ENCODE measurements around the gene SGPP2.

The SGPP2 gene

DNA sequence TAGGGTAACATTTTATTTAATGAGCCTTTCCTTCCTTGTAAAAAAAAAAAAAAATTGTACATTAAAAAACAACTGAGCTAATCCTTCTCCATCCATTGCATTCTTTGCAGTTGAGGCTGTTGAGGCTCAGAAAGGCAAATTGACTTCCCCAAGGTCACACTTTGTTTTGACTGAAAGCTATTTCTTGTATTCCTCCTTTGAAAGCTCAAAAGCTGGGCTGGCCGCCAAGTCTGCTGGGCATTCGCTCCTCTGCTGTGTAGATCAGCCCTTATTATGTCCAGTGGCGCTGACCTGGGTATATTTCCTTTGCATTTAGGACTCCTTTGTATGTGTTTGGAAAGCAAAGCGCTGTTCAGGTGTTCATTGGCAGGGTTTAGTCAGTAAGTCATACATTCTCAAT is 44.0 kb downstream of the SGPP2 start (continued):
- TF ChIP-seq, protein P1, sequence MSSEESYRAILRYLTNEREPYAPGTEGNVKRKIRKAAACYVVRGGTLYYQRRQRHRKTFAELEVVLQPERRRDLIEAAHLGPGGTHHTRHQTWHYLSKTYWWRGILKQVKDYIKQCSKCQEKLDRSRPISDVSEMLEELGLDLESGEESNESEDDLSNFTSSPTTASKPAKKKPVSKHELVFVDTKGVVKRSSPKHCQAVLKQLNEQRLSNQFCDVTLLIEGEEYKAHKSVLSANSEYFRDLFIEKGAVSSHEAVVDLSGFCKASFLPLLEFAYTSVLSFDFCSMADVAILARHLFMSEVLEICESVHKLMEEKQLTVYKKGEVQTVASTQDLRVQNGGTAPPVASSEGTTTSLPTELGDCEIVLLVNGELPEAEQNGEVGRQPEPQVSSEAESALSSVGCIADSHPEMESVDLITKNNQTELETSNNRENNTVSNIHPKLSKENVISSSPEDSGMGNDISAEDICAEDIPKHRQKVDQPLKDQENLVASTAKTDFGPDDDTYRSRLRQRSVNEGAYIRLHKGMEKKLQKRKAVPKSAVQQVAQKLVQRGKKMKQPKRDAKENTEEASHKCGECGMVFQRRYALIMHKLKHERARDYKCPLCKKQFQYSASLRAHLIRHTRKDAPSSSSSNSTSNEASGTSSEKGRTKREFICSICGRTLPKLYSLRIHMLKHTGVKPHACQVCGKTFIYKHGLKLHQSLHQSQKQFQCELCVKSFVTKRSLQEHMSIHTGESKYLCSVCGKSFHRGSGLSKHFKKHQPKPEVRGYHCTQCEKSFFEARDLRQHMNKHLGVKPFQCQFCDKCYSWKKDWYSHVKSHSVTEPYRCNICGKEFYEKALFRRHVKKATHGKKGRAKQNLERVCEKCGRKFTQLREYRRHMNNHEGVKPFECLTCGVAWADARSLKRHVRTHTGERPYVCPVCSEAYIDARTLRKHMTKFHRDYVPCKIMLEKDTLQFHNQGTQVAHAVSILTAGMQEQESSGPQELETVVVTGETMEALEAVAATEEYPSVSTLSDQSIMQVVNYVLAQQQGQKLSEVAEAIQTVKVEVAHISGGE (tag by site-specific recombination; conservative IDR thresholded peaks at IDR 0.05; ENCODE audit: low read depth), result no peak

DNA sequence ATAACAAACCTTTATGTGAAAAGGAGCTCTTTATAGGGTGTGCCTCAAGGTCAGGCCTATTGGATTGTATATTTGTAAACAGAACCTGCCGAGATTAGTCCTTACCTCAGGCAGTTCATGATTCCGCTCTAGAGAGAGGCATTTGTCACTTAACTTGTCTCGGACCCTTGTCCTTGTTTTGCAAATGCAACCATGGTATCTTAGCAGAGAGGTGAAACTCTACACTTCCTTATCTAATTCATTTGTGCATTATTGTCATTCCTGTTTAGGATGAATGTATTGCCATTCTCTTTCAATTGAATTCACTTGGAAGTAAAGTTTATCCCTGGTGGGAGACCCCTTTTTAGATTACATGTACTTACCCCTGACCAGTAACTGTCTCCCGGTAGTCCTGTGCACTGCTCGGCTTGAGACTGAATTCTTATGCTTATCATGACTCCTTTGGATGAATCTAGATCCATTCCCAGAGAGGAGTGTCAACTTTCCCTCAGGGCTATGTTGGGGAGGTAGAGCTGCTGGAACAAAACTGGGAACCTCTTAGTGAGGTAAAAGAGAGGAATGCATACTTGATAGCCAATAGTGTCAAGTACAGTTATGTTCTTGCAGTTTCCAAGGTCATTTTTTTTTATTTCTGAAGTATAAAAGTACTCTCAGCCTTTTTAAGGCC is 46.6 kb downstream of the SGPP2 start:
- POLR2A ChIA-PET, result no interaction called here
- CTCF ChIA-PET, result interaction anchor here (1.3 kb wide), 1 partner anchor 12 kb away, joined by 6 read pairs; no protein-coding TSS in a partner anchor
- no peak overlapping the region; the same call in 1 of the 2 replicates for H3K27ac ChIP-seq (ENCODE audit: extremely low read depth, low read depth, low read length)

More for the DNA sequence above, 46.6 kb downstream of the SGPP2 start:
- Histone ChIP-seq H3K4me1 (ENCODE audit: control insufficient read depth, insufficient read depth, low read length) (peaks cover 14% of the 10 kb centered on the region), H3K9me3 (ENCODE audit: control insufficient read depth, insufficient read depth, low read depth, low read length) (no peaks in the 10 kb centered on the region), H3K36me3 (ENCODE audit: control insufficient read depth in 2 of 2, insufficient read depth in 1 of 2, low read length in 2 of 2) (peaks cover 0 to 6% of the 10 kb centered on the region in 2 experiments; a peak in 1 of 3 replicates), H3K4me3 (ENCODE audit: low read depth, low read length) (no peak overlapping the region)
- no peak for TF ChIP-seq ZNF701 (tag by site-specific recombination; IDR thresholded peaks at IDR 0.05)
- TF ChIP-seq, protein P2, sequence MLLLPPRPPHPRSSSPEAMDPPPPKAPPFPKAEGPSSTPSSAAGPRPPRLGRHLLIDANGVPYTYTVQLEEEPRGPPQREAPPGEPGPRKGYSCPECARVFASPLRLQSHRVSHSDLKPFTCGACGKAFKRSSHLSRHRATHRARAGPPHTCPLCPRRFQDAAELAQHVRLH (tag by site-specific recombination; IDR thresholded peaks at IDR 0.05), result 0 out of 2 replicates have a peak, but pooled peaks have one; percentile 50
- TF ChIP-seq, protein P3, sequence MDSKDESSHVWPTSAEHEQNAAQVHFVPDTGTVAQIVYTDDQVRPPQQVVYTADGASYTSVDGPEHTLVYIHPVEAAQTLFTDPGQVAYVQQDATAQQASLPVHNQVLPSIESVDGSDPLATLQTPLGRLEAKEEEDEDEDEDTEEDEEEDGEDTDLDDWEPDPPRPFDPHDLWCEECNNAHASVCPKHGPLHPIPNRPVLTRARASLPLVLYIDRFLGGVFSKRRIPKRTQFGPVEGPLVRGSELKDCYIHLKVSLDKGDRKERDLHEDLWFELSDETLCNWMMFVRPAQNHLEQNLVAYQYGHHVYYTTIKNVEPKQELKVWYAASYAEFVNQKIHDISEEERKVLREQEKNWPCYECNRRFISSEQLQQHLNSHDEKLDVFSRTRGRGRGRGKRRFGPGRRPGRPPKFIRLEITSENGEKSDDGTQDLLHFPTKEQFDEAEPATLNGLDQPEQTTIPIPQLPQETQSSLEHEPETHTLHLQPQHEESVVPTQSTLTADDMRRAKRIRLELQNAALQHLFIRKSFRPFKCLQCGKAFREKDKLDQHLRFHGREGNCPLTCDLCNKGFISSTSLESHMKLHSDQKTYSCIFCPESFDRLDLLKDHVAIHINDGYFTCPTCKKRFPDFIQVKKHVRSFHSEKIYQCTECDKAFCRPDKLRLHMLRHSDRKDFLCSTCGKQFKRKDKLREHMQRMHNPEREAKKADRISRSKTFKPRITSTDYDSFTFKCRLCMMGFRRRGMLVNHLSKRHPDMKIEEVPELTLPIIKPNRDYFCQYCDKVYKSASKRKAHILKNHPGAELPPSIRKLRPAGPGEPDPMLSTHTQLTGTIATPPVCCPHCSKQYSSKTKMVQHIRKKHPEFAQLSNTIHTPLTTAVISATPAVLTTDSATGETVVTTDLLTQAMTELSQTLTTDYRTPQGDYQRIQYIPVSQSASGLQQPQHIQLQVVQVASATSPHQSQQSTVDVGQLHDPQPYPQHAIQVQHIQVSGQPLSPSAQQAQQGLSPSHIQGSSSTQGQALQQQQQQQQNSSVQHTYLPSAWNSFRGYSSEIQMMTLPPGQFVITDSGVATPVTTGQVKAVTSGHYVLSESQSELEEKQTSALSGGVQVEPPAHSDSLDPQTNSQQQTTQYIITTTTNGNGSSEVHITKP (tag by site-specific recombination; IDR thresholded peaks at IDR 0.05), result peak; percentile 43
- peak; percentile 81; the same call in 1 of the 2 replicates for TF ChIP-seq TRIM28 (IDR thresholded peaks at IDR 0.05; ENCODE audit: borderline replicate concordance, low read length)
- peak; percentile 54; the same call in 1 of the 2 replicates for TF ChIP-seq ZNF843 (tag by site-specific recombination; IDR thresholded peaks at IDR 0.05)
- peak; percentile 32; the same call in 1 of the 2 replicates for TF ChIP-seq FEZF1 (tag by site-specific recombination; IDR thresholded peaks at IDR 0.05)
- TF ChIP-seq KLF1 (tag by site-specific recombination; IDR thresholded peaks at IDR 0.05), result no peak
- TF ChIP-seq, protein P4, sequence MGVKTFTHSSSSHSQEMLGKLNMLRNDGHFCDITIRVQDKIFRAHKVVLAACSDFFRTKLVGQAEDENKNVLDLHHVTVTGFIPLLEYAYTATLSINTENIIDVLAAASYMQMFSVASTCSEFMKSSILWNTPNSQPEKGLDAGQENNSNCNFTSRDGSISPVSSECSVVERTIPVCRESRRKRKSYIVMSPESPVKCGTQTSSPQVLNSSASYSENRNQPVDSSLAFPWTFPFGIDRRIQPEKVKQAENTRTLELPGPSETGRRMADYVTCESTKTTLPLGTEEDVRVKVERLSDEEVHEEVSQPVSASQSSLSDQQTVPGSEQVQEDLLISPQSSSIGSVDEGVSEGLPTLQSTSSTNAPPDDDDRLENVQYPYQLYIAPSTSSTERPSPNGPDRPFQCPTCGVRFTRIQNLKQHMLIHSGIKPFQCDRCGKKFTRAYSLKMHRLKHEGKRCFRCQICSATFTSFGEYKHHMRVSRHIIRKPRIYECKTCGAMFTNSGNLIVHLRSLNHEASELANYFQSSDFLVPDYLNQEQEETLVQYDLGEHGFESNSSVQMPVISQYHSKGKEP (tag by site-specific recombination; IDR thresholded peaks at IDR 0.05), result peak; percentile 5; the same call in 1 of the 2 replicates
- TF ChIP-seq, protein P5, sequence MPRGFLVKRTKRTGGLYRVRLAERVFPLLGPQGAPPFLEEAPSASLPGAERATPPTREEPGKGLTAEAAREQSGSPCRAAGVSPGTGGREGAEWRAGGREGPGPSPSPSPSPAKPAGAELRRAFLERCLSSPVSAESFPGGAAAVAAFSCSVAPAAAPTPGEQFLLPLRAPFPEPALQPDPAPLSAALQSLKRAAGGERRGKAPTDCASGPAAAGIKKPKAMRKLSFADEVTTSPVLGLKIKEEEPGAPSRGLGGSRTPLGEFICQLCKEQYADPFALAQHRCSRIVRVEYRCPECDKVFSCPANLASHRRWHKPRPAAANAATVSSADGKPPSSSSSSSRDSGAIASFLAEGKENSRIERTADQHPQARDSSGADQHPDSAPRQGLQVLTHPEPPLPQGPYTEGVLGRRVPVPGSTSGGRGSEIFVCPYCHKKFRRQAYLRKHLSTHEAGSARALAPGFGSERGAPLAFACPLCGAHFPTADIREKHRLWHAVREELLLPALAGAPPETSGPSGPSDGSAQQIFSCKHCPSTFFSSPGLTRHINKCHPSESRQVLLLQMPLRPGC (tag by site-specific recombination; IDR thresholded peaks at IDR 0.05), result no peak
- peak; percentile 23; the same call in 1 of the 2 replicates for TF ChIP-seq TCF7L2 (IDR thresholded peaks at IDR 0.05; ENCODE audit: borderline replicate concordance, low read depth, low read length)
- TF ChIP-seq ZNF596 (tag by site-specific recombination; IDR thresholded peaks at IDR 0.05), result peak; percentile 48; the same call in 1 of the 2 replicates
- peak; percentile 73 for TF ChIP-seq ZXDB (tag by site-specific recombination; IDR thresholded peaks at IDR 0.05)
